Measurements from ENCODE around the gene CENPM. TPM values are rescaled to one million over a fixed set of nuclear protein-coding genes. Genes with fewer than 3 reads are reported as not detected.

The CENPM gene
- total RNA-seq, 1 experiment from 2014 or later: 77.5 TPM

DNA sequence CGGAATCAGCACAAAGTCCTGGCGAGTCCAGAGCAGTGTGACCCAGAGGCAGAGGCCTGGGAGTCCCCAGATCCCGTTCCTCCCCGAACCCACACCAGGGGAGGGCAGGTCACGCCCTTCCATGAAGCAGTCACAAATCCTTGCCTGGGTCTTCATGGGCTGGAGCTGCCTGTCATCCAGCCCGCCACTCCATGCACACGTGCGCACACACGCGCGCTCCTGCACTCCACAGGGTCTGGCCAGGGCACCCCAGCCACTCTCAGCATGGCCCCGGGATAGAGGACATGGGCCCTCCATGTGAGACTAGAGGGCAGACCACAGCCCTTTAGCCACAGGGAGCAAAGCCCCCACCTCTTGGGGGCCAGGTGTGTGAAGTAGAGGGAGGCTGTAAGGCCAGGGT is 14.6 kb downstream of the CENPM start:
- BruUV-seq (replicated peaks): no TSS peak
- Histone ChIP-seq H3K4me1 (ENCODE audit: insufficient read depth, low read length) (no peaks in the 10 kb centered on the region), H3K27me3 (ENCODE audit: low read length) (no peaks in the 10 kb centered on the region), H3K9me3 (ENCODE audit: low read length) (no peaks in the 10 kb centered on the region), H3K9ac (ENCODE audit: low read length) (no peak overlapping the region), H3K79me2 (ENCODE audit: low read length) (no peaks in the 10 kb centered on the region), H4K20me1 (ENCODE audit: low read length) (no peaks in the 10 kb centered on the region), H3F3A (ENCODE audit: low read length, unreplicated experiment) (no peaks in the 10 kb centered on the region), H3K36me3 (ENCODE audit: low read depth, low read length) (no peaks in the 10 kb centered on the region), H3K4me3 (ENCODE audit: low read length) (no peak overlapping the region), H2AFZ (ENCODE audit: low read length) (no peak overlapping the region), H3K9me2 (replicated peaks; ENCODE audit: low read length) (no peaks in the 10 kb centered on the region), H3K27ac (ENCODE audit: low read length) (no peak overlapping the region), H3K4me2 (ENCODE audit: low read length) (no peak overlapping the region)
- ATAC-seq (no peak), DNase-seq (no peak)
- ChIA-PET CTCF (no interaction called here), POLR2A (ENCODE audit: unreplicated experiment) (no interaction called here)
- intact Hi-C loops (cut with micrococcal nuclease): no loop called here
- TF ChIP-seq, protein P1, sequence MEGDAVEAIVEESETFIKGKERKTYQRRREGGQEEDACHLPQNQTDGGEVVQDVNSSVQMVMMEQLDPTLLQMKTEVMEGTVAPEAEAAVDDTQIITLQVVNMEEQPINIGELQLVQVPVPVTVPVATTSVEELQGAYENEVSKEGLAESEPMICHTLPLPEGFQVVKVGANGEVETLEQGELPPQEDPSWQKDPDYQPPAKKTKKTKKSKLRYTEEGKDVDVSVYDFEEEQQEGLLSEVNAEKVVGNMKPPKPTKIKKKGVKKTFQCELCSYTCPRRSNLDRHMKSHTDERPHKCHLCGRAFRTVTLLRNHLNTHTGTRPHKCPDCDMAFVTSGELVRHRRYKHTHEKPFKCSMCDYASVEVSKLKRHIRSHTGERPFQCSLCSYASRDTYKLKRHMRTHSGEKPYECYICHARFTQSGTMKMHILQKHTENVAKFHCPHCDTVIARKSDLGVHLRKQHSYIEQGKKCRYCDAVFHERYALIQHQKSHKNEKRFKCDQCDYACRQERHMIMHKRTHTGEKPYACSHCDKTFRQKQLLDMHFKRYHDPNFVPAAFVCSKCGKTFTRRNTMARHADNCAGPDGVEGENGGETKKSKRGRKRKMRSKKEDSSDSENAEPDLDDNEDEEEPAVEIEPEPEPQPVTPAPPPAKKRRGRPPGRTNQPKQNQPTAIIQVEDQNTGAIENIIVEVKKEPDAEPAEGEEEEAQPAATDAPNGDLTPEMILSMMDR (conservative IDR thresholded peaks at IDR 0.05; ENCODE audit: low read depth, low read length): no peak
- TF ChIP-seq EZH2 (IDR thresholded peaks at IDR 0.05; ENCODE audit: low read length, unreplicated experiment): no peak
- no peak for TF ChIP-seq EZH2phosphoT487 (IDR thresholded peaks at IDR 0.05; ENCODE audit: borderline replicate concordance, low read length)

DNA sequence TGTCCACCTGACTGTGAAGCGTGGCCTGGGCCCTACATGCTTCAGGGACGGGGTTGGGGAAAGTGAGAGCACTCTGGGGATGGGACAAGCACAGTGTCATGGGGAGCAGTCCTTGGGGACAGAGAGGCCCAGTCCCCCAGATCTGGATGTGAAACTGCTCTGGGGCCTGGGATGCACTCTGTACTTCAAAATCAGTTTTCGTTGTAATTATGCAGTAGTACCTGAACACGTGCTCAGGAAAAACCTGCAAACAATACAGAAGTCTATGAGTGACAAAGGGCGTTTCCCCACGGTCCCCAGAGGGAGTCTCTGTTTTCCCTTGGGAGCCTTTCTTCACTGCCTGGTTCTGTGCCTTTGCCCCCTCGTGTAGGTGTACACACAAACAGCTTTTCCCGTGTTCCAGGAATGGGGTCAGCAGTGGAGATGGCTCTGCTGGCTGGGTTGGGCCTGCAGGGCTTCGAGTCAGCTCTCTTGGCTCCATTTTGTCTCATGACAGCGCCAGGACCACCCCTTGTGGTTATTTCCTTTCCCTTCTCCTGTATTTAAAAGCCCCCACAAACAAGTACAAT is 15.2 kb downstream of the CENPM start:
- BruUV-seq (replicated peaks): no TSS peak
- Histone ChIP-seq H3K9me3 (ENCODE audit: low read length) (no peaks in the 10 kb centered on the region), H2AFZ (ENCODE audit: low read length) (no peak overlapping the region), H3K27me3 (ENCODE audit: low read length) (no peaks in the 10 kb centered on the region), H3K79me2 (ENCODE audit: low read length) (no peaks in the 10 kb centered on the region), H3F3A (ENCODE audit: low read length, unreplicated experiment) (no peaks in the 10 kb centered on the region), H3K4me3 (ENCODE audit: low read length) (no peak overlapping the region), H3K4me1 (ENCODE audit: insufficient read depth, low read length) (no peaks in the 10 kb centered on the region), H3K27ac (ENCODE audit: low read length) (no peak overlapping the region), H4K20me1 (ENCODE audit: low read length) (no peaks in the 10 kb centered on the region), H3K36me3 (ENCODE audit: low read depth, low read length) (no peaks in the 10 kb centered on the region), H3K9ac (ENCODE audit: low read length) (no peak overlapping the region), H3K4me2 (ENCODE audit: low read length) (no peak overlapping the region), H3K9me2 (replicated peaks; ENCODE audit: low read length) (no peaks in the 10 kb centered on the region)
- no peak for DNase-seq
- POLR2A ChIA-PET (ENCODE audit: unreplicated experiment): no interaction called here
- intact Hi-C loops (cut with micrococcal nuclease): no loop called here
- CTCF ChIA-PET: no interaction called here
- TF ChIP-seq, protein P1 (conservative IDR thresholded peaks at IDR 0.05; ENCODE audit: low read depth, low read length): no peak
- TF ChIP-seq EZH2 (IDR thresholded peaks at IDR 0.05; ENCODE audit: low read length, unreplicated experiment): no peak
- no peak for TF ChIP-seq EZH2phosphoT487 (IDR thresholded peaks at IDR 0.05; ENCODE audit: borderline replicate concordance, low read length)
- no peak for ATAC-seq

DNA sequence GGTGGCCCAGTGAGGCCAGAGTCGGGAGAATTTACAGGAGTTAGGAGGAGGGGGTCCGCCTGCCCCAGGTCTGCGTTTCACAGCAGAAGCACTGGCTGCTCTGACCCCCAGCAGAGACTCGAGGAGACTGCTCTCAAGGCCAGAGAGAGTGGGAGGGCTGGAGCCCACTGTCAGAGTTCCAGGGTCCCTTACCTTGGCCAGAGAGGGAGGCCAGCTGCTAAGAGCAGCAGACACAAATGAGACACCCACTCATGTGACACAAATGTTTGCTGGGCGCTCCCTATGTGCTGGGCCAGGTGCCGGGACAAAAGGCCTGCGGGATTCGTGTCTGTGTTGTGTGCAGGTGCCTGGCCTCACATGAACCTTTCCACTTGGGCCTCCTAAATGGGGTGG is 17.5 kb downstream of the CENPM start:
- ATAC-seq (no peak), DNase-seq (no peak)
- Histone ChIP-seq H3K9me2 (replicated peaks; ENCODE audit: low read length) (no peaks in the 10 kb centered on the region), H3K4me1 (ENCODE audit: insufficient read depth, low read length) (no peaks in the 10 kb centered on the region), H3K4me3 (ENCODE audit: low read length) (no peak overlapping the region), H3F3A (ENCODE audit: low read length, unreplicated experiment) (no peaks in the 10 kb centered on the region), H3K9me3 (ENCODE audit: low read length) (no peaks in the 10 kb centered on the region), H3K27ac (ENCODE audit: low read length) (no peak overlapping the region), H3K27me3 (ENCODE audit: low read length) (no peaks in the 10 kb centered on the region), H3K36me3 (ENCODE audit: low read depth, low read length) (no peaks in the 10 kb centered on the region), H3K9ac (ENCODE audit: low read length) (no peak overlapping the region), H3K4me2 (ENCODE audit: low read length) (no peak overlapping the region), H3K79me2 (ENCODE audit: low read length) (no peaks in the 10 kb centered on the region), H2AFZ (ENCODE audit: low read length) (no peak overlapping the region), H4K20me1 (ENCODE audit: low read length) (no peaks in the 10 kb centered on the region)
- ChIA-PET CTCF (no interaction called here), POLR2A (ENCODE audit: unreplicated experiment) (no interaction called here)
- TF ChIP-seq EZH2phosphoT487 (IDR thresholded peaks at IDR 0.05; ENCODE audit: borderline replicate concordance, low read length) (no peak), EZH2 (IDR thresholded peaks at IDR 0.05; ENCODE audit: low read length, unreplicated experiment) (no peak)
- TF ChIP-seq, protein P1 (conservative IDR thresholded peaks at IDR 0.05; ENCODE audit: low read depth, low read length): no peak
- BruUV-seq (replicated peaks): no TSS peak
- intact Hi-C loops (cut with micrococcal nuclease): no loop called here

All from PC-3 (cell line).